ENCODE measurements around the gene ERVW-1.
"Not testable (repeated sequence)": the region's sequence is repeated elsewhere in the genome, so short reads cannot be mapped to it uniquely, and the experiment has no call there.

ERVW-1 gene

DNA sequence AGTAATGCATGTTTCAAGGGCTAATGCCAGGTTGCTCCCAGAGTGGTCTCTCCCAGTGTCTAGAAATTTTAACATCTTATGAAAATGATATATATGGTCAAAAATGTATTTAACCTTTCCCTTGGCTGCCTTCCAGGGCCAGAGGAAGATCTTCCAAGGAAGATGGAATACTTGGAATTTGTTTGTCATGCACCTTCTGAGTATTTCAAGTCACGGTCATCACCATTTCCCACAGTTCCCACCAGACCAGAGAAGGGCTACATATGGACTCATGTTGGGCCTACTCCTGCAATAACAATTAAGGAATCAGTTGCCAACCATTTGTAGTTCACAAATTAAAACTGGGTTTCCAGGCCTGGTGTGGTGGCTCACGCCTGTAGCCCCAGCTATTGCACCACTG, 21.5 kb downstream of the ERVW-1 start:
- Mint-ChIP-seq H3K36me3 (ENCODE audit: low read depth) (peaks cover 18% of the 10 kb centered on the region), H3K27me3 (ENCODE audit: low read depth) (no peaks in the 10 kb centered on the region), H3K4me1 (ENCODE audit: low read depth) (peaks cover 3% of the 10 kb centered on the region), H3K4me3 (no peak overlapping the region), H3K9me3 (no peaks in the 10 kb centered on the region), H3K27ac (no peak overlapping the region)

DNA sequence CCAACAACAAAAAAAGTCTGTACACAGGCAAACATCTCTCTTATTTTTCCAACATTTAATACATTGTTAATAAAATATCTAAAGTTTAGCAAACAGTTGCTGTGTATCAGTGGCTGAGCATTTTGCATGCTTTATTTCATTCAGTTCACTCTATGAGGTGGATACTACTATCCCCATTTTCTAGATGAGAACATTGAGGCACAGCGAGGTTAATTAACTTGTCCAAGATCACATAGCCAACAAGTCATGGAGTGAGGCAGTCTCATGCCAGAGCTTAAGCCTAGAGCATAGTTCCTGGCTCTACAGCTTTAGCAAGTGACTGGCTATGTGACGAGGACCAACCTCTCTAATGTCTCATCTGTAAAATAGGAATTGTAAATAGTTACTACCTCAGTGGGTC, 26.1 kb downstream of the ERVW-1 start:
- Mint-ChIP-seq H3K36me3 (ENCODE audit: low read depth) (peaks cover 23% of the 10 kb centered on the region), H3K4me1 (ENCODE audit: low read depth) (peaks cover 8% of the 10 kb centered on the region), H3K27me3 (ENCODE audit: low read depth) (no peaks in the 10 kb centered on the region), H3K27ac (no peak overlapping the region), H3K9me3 (no peaks in the 10 kb centered on the region), H3K4me3 (no peak overlapping the region)

DNA sequence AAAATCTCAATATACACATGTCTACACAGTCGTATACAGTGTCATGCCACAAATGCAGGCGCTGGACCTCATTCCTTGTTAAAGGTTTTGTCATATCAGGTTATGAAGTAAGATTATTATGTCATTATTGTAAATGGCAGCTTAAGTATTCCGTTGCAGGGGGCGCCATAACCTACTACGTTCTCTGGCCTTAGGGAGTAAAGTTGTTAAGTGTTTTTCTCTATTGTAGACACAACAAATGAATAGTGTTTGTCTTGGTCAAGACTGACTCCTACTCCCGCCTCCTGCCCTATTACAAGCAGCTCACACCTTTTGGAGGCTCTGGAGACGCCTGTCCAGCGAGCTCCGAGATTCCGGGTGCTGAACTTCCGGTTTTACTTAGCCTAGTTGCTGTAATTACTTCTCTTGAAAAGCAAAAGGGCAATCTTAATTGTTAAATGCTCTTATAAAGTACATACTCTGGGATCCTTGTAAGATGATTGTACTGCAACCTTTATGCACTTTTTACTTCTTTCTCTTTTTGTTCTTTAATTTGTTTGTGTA, 29.5 kb downstream of the ERVW-1 start:
- no peaks in the 10 kb centered on the region for H3K27me3 Mint-ChIP-seq (ENCODE audit: low read depth)
- H3K4me1 Mint-ChIP-seq (ENCODE audit: low read depth) = peaks cover 8% of the 10 kb centered on the region
- H3K36me3 Mint-ChIP-seq (ENCODE audit: low read depth) = peaks cover 13% of the 10 kb centered on the region
- peak overlapping the region; percentile 96 for H3K27ac Mint-ChIP-seq
- peak overlapping the region; percentile 92 for H3K4me3 Mint-ChIP-seq
- H3K9me3 Mint-ChIP-seq = no peaks in the 10 kb centered on the region

DNA sequence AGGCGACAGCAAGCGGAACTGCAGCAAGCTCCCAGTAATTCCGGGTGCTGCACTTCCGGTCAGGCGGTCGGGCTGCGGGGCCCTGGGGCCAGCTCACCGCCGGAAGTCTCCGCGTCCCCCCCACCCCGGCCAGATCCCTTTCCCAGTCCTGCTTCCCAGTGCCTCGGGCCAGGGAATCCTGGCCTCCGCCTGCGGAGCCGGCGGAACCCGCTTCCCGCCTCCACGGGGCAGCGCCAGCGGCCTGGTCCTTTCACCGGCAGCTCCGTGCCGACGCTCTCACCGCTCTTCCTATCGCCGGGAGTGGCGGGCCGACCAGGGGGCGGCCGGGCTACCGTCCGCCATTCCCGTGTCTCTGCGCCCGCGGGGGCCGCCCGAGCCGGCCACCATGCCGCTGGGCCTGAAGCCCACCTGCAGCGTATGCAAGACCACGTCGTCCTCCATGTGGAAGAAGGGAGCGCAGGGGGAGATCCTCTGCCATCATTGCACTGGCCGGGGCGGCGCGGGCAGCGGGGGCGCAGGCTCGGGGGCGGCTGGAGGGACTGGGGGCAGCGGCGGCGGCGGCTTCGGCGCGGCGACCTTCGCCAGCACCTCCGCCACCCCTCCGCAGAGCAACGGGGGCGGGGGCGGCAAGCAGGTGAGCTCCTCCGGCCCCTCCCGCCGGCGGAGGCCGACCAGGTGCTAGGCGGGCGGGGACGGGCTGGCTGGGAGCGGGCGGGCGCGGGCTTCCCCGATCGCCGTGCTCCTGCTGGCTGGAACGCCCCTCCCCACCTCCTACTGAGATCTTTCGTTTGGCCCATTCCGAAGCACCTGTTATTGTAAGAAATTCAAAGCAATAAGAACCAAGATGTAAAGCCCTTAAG, 30.2 kb downstream of the ERVW-1 start, which contains the start of gene GATAD1:
TSS of gene GATAD1 (plus strand) at position 138 of the 860 bp plus-strand sequence. CDS start at position 386, 248 bp downstream.
- peak within 1 kb of the TSS; percentile 92 for H3K4me3 Mint-ChIP-seq
- H3K9me3 Mint-ChIP-seq = no peaks in the 10 kb centered on the region
- peak within 1 kb of the TSS; percentile 96 for H3K27ac Mint-ChIP-seq
- H3K4me1 Mint-ChIP-seq (ENCODE audit: low read depth) = peaks cover 8% of the 10 kb centered on the region
- no peaks in the 10 kb centered on the region for H3K27me3 Mint-ChIP-seq (ENCODE audit: low read depth)
- H3K36me3 Mint-ChIP-seq (ENCODE audit: low read depth) = peaks cover 11% of the 10 kb centered on the region

DNA sequence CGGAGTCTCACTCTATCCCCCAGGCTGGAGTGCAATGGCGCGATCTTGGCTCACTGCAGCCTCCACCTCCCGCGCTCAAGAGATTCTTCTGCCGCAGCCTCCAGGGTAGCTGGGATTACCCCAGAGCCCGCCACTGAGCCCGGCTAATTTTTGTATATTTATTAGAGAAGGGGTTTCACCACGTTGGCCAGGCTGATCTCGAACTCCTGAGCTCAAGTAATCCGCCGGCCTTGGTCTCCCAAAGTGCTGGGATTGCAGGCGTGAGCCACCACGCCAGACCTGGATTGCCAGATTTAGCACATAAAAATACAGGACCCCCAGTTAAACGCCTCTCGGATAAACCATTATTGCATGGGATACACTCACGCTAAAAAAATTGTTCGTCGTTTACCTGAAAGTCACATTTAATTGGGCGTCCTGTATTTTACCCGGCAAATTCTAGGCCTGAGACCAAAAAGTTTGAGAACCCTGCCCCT, 30.8 kb downstream of the ERVW-1 start:
- Mint-ChIP-seq H3K4me3 (peak overlapping the region; percentile 79), H3K36me3 (ENCODE audit: low read depth) (peaks cover 11% of the 10 kb centered on the region), H3K27me3 (ENCODE audit: low read depth) (no peaks in the 10 kb centered on the region), H3K4me1 (ENCODE audit: low read depth) (peaks cover 8% of the 10 kb centered on the region), H3K9me3 (no peaks in the 10 kb centered on the region), H3K27ac (peak overlapping the region; percentile 84)

DNA sequence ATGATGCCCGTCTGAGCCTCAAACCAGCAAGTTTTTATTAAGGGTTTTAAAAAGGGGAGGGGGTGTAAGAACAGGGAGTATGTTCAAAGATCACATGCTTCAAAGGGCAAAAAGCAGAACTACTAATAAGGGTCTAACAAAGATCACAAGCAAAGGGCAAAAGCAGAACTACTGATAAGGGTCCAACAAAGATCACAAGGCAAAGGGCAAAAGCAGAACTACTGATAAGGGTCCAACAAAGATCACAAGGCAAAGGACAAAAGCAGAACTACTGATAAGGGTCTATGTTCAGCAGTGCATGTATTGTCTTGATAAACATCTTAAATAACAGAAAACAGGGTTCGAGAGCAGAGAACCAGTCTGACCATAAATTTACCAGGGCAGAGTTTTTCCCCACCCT, 35.0 kb downstream of the ERVW-1 start:
- not testable (repeated sequence) for H3K4me3 Mint-ChIP-seq; H3K9me3 Mint-ChIP-seq; H3K27ac Mint-ChIP-seq; H3K4me1 Mint-ChIP-seq (ENCODE audit: low read depth); H3K27me3 Mint-ChIP-seq (ENCODE audit: low read depth); H3K36me3 Mint-ChIP-seq (ENCODE audit: low read depth)

DNA sequence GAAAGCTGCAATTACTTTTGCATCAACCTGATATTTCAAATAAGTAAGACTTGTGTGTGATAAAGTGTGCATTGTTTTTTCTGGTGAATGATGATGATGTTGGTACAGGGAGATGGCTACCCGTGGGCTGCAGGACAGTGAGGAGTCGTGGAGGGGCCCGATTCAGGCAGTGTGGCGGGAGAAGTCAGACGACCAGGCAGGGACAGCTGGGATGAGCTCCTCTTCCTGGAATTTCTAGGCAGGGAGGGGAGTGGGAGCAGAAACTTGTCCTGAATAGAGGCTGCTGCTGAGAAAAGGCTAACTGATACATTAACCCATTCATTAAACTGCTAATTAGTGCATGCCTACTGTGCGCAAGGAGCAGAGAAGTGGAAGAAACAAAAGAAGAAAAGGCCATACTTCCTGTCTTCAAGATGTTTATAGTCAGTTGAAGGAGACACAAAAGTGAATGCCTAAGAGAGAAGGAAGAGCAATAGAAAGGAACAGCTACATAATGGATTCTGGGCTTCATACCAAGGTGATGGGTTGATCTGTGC, 39.7 kb downstream of the ERVW-1 start:
- H3K4me3 Mint-ChIP-seq = no peak overlapping the region
- peaks cover 5% of the 10 kb centered on the region for H3K27me3 Mint-ChIP-seq (ENCODE audit: low read depth)
- peaks cover 2% of the 10 kb centered on the region for H3K4me1 Mint-ChIP-seq (ENCODE audit: low read depth)
- H3K9me3 Mint-ChIP-seq = no peaks in the 10 kb centered on the region
- peaks cover 1% of the 10 kb centered on the region for H3K36me3 Mint-ChIP-seq (ENCODE audit: low read depth)
- H3K27ac Mint-ChIP-seq = no peak overlapping the region

DNA sequence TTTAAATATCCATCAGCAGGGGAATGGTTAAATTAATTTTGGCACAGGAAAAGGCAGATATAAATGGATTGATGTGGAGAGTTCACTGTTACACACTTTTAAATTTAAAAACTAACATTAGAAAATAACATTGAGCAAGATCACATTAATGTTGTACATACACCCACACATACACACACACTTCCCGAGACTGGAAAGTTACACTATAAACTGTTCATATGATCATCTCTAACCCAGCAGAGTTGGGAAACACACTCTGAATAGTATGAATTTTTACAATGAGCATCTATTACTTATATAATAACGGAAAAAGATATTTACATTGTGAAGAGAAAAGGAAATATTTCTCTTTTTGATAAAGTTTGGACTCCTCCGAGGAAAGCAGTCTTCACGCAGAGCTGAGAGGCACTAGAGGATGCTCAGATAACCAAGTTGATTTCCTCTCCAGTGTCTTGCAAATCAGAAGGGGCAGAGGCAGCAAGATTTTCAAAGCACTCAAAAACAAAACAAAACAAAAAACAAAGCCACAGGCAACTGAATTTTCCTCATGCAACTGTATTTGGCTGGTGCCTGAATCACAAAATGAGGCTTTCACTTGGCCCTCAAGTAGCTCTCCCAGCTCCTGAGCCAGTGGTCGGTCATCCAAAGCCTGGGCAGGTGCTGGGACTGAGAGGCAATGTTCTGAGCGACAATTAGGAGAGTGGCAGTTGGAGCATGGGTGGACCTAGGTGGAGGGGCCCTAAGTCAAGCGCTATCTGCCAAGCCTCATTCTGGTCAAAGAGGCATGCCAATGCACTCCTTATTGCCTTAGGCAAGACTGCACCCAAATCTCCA, 40.9 kb downstream of the ERVW-1 start:
- Mint-ChIP-seq H3K27ac (no peak overlapping the region), H3K4me3 (no peak overlapping the region), H3K27me3 (ENCODE audit: low read depth) (peaks cover 5% of the 10 kb centered on the region), H3K36me3 (ENCODE audit: low read depth) (peaks cover 1% of the 10 kb centered on the region), H3K4me1 (ENCODE audit: low read depth) (peaks cover 2% of the 10 kb centered on the region), H3K9me3 (no peaks in the 10 kb centered on the region)

DNA sequence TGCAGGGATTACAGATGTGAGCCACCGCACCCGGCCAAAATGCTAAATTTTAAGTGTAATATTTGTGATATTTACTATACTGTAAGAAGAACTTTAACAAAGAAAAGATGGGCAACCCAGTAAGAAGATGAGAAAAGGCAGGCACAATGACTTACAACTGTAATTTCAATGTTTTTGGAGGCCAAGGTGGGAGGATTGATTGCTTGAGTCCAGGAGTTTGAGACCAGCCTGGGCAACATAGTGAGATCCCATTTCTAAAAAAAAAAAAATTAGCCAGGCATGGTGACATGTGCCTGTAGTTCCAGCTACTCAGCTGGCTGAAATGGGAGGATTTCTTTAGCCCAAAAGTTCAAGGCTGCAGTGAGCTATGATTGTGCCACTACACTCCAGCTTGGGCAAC, 42.2 kb downstream of the ERVW-1 start:
- peaks cover 2% of the 10 kb centered on the region for H3K4me1 Mint-ChIP-seq (ENCODE audit: low read depth)
- no peak overlapping the region for H3K4me3 Mint-ChIP-seq
- no peak overlapping the region for H3K27ac Mint-ChIP-seq
- no peaks in the 10 kb centered on the region for H3K9me3 Mint-ChIP-seq
- peaks cover 10% of the 10 kb centered on the region for H3K27me3 Mint-ChIP-seq (ENCODE audit: low read depth)
- H3K36me3 Mint-ChIP-seq (ENCODE audit: low read depth) = peaks cover 1% of the 10 kb centered on the region

DNA sequence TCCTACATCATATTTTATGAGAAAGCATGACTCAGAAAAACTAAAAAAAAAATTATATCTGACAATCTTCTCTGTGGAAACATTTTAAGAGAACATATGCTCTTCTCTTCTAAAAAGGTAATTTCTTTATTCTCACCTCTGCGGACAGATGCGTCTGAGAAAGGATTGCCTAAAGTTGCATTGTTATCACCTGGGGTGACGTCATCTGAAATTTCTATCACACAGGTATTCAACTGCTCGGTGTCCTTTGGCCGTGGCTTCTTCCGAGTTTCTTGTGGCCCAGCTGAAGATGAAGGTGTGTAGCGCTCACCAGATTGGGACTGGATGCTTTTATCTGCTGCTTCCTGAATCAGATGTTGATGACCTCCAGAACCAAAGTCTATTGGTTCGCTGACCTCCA, 44.7 kb downstream of the ERVW-1 start:
- no peaks in the 10 kb centered on the region for H3K9me3 Mint-ChIP-seq
- peaks cover 5% of the 10 kb centered on the region for H3K4me1 Mint-ChIP-seq (ENCODE audit: low read depth)
- H3K36me3 Mint-ChIP-seq (ENCODE audit: low read depth) = peaks cover 1% of the 10 kb centered on the region
- H3K27me3 Mint-ChIP-seq (ENCODE audit: low read depth) = peaks cover 5% of the 10 kb centered on the region
- no peak overlapping the region for H3K27ac Mint-ChIP-seq
- no peak overlapping the region for H3K4me3 Mint-ChIP-seq

DNA sequence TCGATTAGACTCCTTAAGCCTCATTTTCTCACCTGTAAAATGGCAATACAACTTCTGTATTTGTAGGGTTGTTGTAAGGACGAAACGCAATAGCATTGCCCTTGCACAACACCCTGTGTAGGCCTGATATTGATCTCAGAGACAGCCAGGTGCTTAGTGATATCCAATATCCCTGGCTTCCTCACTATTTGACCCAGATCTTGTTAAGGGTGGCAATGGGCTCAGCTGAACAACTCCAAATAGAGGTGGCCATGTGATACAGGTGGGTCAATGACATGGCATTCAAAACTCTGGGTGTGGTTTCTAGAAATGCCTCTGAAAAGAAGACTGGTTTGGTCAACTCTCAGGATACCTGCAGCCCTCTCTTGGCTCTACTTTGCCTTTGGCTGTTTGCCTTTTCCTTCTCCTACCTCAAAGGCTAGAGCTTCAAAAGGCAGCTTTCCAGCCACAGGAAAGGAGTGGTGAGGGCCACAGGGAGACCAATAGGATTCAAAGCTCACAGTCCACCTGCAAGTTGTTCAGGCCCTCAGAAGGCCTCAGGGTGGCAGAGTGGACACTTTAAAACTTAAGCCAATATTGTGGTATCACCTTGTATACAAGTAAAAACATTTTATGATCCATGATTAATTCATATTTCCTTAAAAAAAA, 45.3 kb downstream of the ERVW-1 start:
- no peaks in the 10 kb centered on the region for H3K9me3 Mint-ChIP-seq
- H3K36me3 Mint-ChIP-seq (ENCODE audit: low read depth) = peaks cover 1% of the 10 kb centered on the region
- H3K4me1 Mint-ChIP-seq (ENCODE audit: low read depth) = peaks cover 5% of the 10 kb centered on the region
- H3K27ac Mint-ChIP-seq = no peak overlapping the region
- H3K4me3 Mint-ChIP-seq = no peak overlapping the region
- peaks cover 5% of the 10 kb centered on the region for H3K27me3 Mint-ChIP-seq (ENCODE audit: low read depth)

DNA sequence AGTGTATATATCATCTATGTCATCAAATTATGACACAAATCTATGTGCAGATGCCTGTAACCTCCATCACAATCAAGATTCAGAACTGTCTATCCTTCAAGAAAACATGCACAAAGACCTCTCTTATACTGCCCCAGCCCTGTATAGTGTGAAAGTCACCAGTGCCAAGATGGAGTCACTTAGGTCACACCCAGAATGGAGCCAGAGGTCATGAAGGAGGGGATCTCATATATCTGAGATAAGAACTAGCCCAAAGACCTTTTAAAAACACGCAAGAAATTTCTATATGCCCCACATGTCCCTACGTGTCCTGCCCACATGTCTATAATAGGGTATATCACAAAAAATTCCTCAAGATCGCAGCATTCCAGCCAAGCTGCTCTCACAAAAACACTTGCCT, 50.6 kb downstream of the ERVW-1 start:
- H3K36me3 Mint-ChIP-seq (ENCODE audit: low read depth) = no peaks in the 10 kb centered on the region
- peaks cover 9% of the 10 kb centered on the region for H3K27me3 Mint-ChIP-seq (ENCODE audit: low read depth)
- H3K4me1 Mint-ChIP-seq (ENCODE audit: low read depth) = peaks cover 15% of the 10 kb centered on the region
- no peak overlapping the region for H3K27ac Mint-ChIP-seq
- no peak overlapping the region for H3K4me3 Mint-ChIP-seq
- H3K9me3 Mint-ChIP-seq = no peaks in the 10 kb centered on the region

DNA sequence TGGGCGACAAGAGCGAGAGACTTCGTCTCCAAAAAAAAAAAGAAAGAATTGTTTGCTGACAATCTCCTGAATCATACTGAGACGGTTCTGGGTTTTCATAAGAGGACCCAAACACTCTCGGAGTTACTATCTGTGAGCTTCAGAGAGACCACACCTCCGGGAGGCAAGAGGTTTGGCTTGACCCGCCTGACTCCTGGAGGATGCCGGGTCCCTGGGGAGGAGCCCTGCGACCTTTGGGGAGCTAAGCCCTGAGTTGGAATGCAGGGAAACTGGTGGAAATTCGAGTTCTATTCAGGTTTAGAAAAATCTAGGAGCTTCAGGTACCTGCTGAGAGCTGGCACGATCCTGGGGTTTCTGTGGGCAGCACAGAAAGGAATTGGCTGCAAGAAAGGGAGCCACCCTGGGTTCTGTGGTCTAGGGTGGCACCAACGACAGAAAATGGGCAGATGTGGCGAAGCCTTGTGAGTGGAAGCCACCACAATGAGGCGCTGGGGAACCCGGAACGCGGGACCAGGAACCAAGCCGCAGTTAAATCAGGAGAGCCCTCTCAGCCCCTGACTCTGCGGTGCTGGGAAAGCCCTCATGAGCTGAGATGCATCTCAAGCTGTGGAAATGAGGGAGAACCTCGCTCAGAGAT, 52.3 kb downstream of the ERVW-1 start:
- Mint-ChIP-seq H3K4me3 (no peak overlapping the region), H3K27me3 (ENCODE audit: low read depth) (peaks cover 4% of the 10 kb centered on the region), H3K9me3 (no peaks in the 10 kb centered on the region), H3K27ac (no peak overlapping the region), H3K36me3 (ENCODE audit: low read depth) (no peaks in the 10 kb centered on the region), H3K4me1 (ENCODE audit: low read depth) (peaks cover 15% of the 10 kb centered on the region)

Data from T-helper 1 cell treated with Interleukin-12 subunit alpha and Interleukin-12 subunit beta and Interleukin-4 antibody, amounts not matched to agents 30 μg/mL and 1 μg/mL, for 36 hours (primary cell).